ENCODE measurements around the gene ZNF778.

- TF ChIP-seq POLR2AphosphoS5 (IDR thresholded peaks at IDR 0.05; ENCODE audit: borderline replicate concordance, low read depth, low read length) (no peak), EZH2 (IDR thresholded peaks at IDR 0.05) (no peak)
Observed at GRCh38 chr16:89175280-89176146, 42.0 kb upstream of the ZNF778 start.
